ENCODE measurements around the gene CACNG4. TPM values are rescaled to one million over a fixed set of nuclear protein-coding genes. Genes with fewer than 3 reads are reported as not detected.
A peak's percentile ranks its signal among the peaks of the same experiment; 100 is the strongest.

CACNG4 gene
- total RNA-seq, 4 donors from 2014 or later: not detected

- intact Hi-C loops (cut with DNase I; ENCODE audit: low total_unique reads): loop anchor here (5.0 kb wide), 1 partner anchor 90 kb away; the partner anchor contains the start of gene CACNG1
- Histone ChIP-seq H3K4me1 (peaks cover 7 to 14% of the 10 kb centered on the region in 2 donors), H3K36me3 (no peaks in the 10 kb centered on the region), H3K4me3 (no peak overlapping the region), H3K27me3 (no peaks in the 10 kb centered on the region), H3K27ac (peak overlapping the region; percentile 63 to 81 (median 74)), H3K9me3 (no peaks in the 10 kb centered on the region)
- in situ Hi-C loops (cut with MboI; ENCODE audit: low sequenced_read_pairs in 4 of 4): no loop called here
- ATAC-seq: peak; percentile 99 to 100
- no peak for TF ChIP-seq CTCF (IDR thresholded peaks at IDR 0.05 in 4 of 5, conservative IDR thresholded peaks at IDR 0.05 in 1 of 5)
- no peak for TF ChIP-seq POLR2A (IDR thresholded peaks at IDR 0.05)
- peak; percentile 32 to 66 for DNase-seq
Observed at GRCh38 chr17:66952031-66952524, 12.4 kb upstream of the CACNG4 start.

- no peaks in the 10 kb centered on the region for H3K36me3 ChIP-seq
- H3K9me3 ChIP-seq: no peaks in the 10 kb centered on the region
- in situ Hi-C loops (cut with MboI; ENCODE audit: low sequenced_read_pairs in 4 of 4) (no loop called here), intact Hi-C loops (cut with DNase I; ENCODE audit: low total_unique reads) (loop anchor here (5.0 kb wide), 1 partner anchor 89 kb away; the partner anchor contains the start of gene CACNG1)
- DNase-seq (no peak), ATAC-seq (no peak)
- no peak for TF ChIP-seq CTCF (IDR thresholded peaks at IDR 0.05 in 4 of 5, conservative IDR thresholded peaks at IDR 0.05 in 1 of 5)
- no peaks in the 10 kb centered on the region for H3K27me3 ChIP-seq
- no peak overlapping the region for H3K4me3 ChIP-seq
- H3K4me1 ChIP-seq: peaks cover 7 to 14% of the 10 kb centered on the region in 2 donors
- H3K27ac ChIP-seq: peak overlapping the region; percentile 63 to 81 (median 74)
Observed at GRCh38 chr17:66952681-66953629, 11.6 kb upstream of the CACNG4 start.

GRCh38 chr17:66953630-66954020 is 10.9 kb upstream of the CACNG4 start:
- H3K4me1 ChIP-seq: peaks cover 7 to 14% of the 10 kb centered on the region in 2 donors
- DNase-seq (no peak), ATAC-seq (no peak)
- no peaks in the 10 kb centered on the region for H3K36me3 ChIP-seq
- no peak for TF ChIP-seq POLR2A (IDR thresholded peaks at IDR 0.05)
- no peak for TF ChIP-seq CTCF (IDR thresholded peaks at IDR 0.05 in 4 of 5, conservative IDR thresholded peaks at IDR 0.05 in 1 of 5)
- intact Hi-C loops (cut with DNase I; ENCODE audit: low total_unique reads): loop anchor here (5.0 kb wide), 1 partner anchor 89 kb away; the partner anchor contains the start of gene CACNG1
- in situ Hi-C loops (cut with MboI; ENCODE audit: low sequenced_read_pairs in 4 of 4): no loop called here
- H3K27ac ChIP-seq: no peak overlapping the region
- no peaks in the 10 kb centered on the region for H3K9me3 ChIP-seq
- no peaks in the 10 kb centered on the region for H3K27me3 ChIP-seq
- H3K4me3 ChIP-seq: no peak overlapping the region

GRCh38 chr17:66954632-66955031 is 9.9 kb upstream of the CACNG4 start:
- DNase-seq: no peak
- Histone ChIP-seq H3K36me3 (no peaks in the 10 kb centered on the region), H3K27ac (no peak overlapping the region), H3K9me3 (no peaks in the 10 kb centered on the region), H3K27me3 (no peaks in the 10 kb centered on the region), H3K4me3 (no peak overlapping the region), H3K4me1 (peaks cover 7 to 14% of the 10 kb centered on the region in 2 donors)
- TF ChIP-seq CTCF (IDR thresholded peaks at IDR 0.05 in 4 of 5, conservative IDR thresholded peaks at IDR 0.05 in 1 of 5): no peak
- TF ChIP-seq POLR2A (IDR thresholded peaks at IDR 0.05): no peak
- intact Hi-C loops (cut with DNase I; ENCODE audit: low total_unique reads) (loop anchor here (5.0 kb wide), 1 partner anchor 88 kb away; the partner anchor contains the start of gene CACNG1), in situ Hi-C loops (cut with MboI; ENCODE audit: low sequenced_read_pairs in 4 of 4) (no loop called here)
- no peak for ATAC-seq
